T47D (cell line): ENCODE results near the gene GSDME.

Source experiments
- DNase-seq, 2 experiments: peaks; one replicate each; pipeline versions ENCODE4 v3.0.0 to v3.0.0-alpha.2; 2011 to 2012; ENCODE audit warnings: low read depth in 1 of 2, low spot score in 1 of 2
- JUND ChIP-seq: IDR thresholded peaks from 2 replicates; pipeline ENCODE4 v1.6.1; 2012; ENCODE audit warnings: low read depth
- in situ Hi-C: cut with HindIII; loops from 2 replicates; pipeline ENCODE4 v1.10.0; 2016; ENCODE audit warnings: low sequenced_read_pairs, low pct_unique_long_range_greater_than_20kb

GSDME gene

DNA sequence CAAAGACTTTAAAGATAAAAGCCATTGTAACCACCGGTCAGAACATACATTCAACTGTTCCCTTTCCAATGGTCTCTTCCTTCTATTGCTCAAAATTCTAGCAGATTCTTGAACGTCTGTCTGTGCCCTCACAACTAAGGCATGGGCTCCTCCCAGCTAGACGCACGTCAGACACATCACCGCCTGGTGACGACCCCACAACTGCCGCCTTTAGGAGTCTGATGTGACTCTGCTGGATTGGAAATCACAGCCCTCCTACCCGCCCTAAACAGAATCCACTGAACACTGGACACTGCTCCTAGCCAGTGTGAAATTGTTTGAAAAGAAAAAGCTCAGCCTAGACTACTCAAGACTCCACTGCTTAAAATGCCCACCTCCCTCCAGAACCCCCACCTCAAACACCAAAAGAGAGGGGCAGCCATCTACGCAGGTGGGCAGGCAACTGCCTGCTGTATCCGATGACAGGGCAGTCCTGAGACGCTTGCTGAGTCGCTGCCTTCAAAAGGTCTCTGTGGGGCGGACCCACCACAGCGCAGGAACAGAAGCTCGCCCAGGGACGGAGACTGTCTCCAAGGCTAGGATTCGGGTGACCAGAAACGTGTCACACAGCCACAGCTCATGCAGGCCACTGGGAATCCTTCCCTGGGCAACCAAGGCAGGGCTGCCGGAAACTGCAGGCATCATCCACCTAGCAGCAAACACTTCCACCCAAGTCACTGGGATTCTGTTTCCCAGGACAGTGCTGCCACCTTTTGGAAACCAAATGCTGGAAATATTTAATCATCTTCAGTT lies 34.7 kb downstream of the GSDME start:
- DNase-seq, result peak; percentile 27 to 73
- in situ Hi-C loops, result no loop called here
- TF ChIP-seq JUND, result no peak

DNA sequence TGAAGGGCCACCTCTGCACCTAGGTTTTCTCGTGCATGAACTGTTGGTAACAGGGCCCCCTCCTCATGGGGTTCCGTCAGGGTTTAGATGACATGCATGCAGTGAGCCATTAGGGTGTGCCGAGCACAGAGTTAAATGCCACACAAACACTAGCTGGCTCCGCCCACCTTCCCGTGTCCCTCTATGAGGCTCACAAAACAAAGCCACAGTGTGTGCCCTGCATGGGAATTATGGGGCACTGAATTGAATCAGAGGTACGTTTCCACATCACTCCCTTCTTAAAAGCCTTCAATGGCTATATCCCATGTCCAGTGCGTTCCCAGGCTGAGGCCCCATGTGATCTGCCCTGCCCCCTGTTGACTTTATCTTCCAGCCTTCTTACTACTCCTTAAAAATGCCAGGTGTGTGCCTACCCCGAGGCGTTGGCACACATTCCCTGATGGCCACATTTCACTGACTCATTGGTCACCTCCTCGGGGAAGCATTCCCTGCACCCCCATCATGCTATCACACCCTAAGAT lies 35.7 kb downstream of the GSDME start:
- DNase-seq, result peak in 1 of 2 experiments; percentile 82
- TF ChIP-seq JUND, result no peak; the same call in 1 of the 2 replicates
- in situ Hi-C loops, result no loop called here

DNA sequence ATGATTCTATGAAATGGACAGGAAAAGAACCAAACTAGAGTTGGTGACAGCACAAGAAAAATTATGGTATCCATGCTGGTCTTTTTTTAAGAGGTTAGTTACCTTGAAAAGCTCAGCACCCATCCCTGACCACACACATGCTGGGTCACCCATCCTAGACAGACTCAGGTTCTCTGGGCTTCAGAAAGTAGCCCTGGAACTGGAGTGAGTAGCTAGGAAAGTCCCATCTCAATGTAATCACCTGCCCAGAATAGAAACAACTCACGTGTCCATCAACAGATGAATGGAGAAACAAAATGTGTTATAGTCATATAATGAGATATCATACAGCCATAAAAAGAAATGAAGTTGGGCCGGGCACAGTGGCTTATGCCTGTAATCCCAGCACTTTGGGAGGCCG lies 37.0 kb downstream of the GSDME start:
- no peak for DNase-seq
- in situ Hi-C loops, result no loop called here
- TF ChIP-seq JUND, result no peak

DNA sequence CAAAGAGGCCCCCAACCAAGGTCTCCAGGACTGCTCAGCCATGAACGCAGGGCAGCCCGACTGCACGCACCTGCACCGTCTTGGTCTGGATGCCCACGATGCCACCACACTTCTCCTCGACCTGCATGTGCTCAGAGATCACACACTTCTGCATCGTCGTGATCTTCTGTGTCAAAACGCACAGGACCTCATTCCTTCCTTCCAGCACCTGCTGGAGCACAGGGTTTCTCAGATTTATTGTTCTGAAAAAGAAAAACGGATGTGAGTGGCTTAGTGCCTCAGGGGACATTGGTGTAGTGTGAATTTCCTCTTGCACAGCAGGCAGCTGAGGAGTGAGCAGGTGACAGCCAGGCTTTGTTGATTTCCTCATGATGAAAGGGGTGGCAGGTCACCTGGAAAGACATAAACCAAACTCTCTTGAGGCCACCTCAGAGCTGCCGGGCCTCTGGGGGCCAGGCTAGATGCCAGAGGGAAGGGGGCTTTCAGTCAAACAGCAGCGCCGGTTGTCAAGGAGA lies 38.2 kb downstream of the GSDME start:
- in situ Hi-C loops, result no loop called here
- DNase-seq, result peak in 1 of 2 experiments; percentile 42
- no peak for TF ChIP-seq JUND

DNA sequence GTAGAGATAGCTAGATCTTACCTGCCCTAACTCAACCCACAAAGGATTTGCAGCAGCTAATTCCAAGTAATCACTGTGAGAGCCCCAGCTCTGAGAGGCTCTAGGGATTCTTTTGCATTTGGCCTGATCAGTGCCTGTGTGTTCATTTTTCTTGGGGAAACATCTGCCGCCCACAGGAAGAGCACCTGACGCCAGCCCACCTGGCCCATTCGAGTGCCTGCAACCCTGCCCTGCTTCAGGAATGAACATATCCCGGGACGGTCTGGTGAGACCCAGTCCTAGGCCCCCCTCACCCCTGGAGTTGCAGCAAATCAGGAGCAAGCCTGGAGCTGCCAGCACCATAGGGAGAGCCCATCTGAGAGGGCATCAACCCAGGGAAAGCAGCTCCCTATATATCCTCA lies 38.8 kb downstream of the GSDME start:
- no peak for DNase-seq
- TF ChIP-seq JUND, result no peak
- in situ Hi-C loops, result no loop called here

DNA sequence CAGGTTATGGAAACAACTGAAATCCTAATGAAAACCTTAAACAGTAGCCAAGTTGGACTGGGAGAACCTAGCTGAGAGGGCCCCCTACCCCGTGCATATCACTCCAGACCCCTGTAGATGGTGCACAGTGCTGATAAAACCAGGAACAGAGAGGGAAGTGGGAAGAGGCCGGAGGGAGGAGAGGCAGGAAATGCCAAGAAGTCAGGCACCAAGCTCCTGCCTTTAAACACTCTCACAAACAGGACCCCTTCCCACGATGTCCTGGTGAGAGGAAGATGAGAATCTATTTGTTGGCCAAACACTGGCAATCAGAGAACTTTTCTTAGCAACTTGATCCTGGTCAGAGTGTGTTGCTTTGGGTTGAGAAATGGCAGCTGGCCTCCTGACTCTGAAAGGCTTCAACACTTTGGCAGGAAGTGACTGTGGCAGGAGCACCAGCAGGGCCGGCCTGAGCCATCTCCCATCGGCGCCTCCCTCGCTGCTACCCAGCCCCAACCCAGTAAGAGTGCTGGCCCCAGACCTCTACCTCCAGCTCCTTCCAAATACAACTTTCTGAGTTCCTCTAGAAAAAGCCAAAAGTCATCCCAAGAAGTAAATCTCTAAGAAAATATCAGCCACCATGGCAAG lies 39.5 kb downstream of the GSDME start:
- in situ Hi-C loops, result no loop called here
- DNase-seq, result no peak
- no peak for TF ChIP-seq JUND

DNA sequence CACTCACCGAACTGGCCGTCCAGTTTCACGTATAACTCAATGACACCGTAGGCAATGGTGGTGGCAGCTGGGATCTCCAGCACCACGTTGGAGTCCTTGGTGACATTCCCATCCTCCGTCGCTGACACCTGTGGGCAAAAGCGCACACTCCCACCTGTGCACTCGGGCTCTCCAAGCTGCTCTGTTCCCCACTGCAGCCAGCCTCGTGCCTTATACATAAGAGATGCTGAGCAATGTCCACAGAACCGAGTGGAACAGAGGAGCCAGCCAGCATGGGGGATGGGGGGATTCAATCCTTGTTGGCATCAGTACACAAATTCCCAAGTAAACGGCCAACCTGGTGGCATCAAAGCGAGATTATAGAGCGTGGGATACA lies 40.0 kb downstream of the GSDME start:
- DNase-seq, result no peak
- in situ Hi-C loops, result no loop called here
- no peak for TF ChIP-seq JUND

DNA sequence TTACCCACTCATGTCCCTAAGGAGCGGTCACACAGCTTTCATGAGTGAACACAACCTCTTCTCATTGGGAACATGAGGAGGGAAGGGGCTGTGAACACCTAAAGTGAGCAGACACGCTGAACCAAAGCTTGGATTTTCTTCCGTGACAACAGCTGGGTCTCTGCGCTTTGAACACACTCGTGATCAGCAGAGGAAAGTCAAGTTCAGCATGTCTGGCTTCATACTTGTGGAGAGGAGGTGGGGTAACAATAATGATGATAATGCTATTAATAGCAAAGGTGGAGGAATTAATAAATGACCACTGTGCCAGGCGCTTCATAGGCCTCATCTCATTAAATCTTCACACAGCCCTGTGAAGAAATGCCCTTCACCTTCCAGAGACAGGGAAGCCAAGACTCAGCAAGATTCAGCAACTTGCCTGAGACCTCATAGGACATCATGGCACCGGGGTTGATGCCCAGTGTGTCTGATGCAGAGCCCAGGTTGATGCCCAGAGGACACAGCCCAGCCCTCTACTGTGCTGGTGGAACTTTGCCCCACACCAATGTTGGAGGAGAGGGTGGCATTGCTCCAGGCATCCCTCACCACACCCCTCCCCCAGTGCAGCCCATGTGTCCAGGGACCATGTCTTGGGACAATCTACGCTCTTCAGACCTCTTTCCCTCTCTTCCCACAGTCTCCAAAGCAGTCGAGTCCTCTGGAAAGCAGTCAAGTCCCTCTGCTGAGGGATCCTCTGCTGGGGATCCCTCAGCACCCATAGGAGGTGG lies 40.6 kb downstream of the GSDME start:
- in situ Hi-C loops, result no loop called here
- DNase-seq, result no peak
- TF ChIP-seq JUND, result no peak

DNA sequence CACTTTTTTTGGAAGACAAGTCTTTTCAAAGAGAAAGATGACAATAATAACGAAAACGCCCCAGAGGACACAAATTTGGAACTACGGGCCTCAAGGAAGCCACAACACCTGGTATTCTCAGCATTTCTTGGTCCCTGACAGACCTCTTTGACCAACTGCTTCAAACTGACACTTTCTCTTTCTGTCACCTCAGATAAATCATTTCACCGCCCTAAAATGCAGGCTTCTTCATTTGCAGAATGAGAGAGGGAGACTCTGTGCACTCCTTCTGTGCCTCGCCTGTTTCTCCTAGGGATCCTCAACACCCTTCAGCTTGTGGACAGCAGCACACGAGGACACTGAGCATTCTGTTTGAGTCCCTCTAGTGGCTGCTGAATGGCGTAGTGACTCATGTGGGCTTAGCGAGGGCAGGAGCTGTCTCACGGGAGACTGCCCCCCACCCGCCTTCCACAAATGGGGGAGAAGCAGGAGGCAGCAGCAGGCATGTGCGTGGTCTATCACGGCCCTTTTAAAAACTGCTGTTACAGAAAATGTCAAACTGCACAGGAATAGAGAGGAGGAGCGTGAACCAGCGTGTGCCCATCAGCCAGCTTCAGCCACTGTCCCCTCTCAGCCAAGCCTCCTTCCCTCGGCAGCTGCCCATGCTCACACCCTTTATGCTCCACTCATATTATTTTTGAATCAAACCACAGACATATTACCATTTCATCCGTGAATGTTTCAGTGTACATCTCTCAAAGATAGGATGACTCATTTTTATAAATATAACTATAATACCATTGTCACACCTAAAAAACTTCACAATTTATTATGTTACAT lies 41.4 kb downstream of the GSDME start:
- in situ Hi-C loops, result no loop called here
- peak; percentile 81 to 85 for DNase-seq
- TF ChIP-seq JUND, result no peak

DNA sequence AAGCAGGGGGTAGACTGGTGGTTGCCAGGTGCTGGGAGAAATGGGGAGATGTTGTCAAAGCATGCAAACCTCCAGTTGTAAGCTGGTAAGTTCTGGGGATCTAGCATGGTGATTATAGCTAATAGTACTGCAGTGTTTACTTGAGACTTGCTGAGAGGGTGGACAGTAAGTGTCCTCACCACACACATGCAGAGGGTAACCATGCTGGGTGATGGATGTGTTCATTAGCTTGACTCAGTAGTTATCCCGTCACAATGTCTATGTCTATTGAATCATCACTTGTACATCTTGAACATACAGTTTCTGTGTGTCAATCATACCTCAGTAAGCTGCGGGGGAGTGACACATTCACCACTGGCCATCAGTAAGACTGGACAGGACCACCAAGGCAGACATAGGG lies 42.1 kb downstream of the GSDME start:
- in situ Hi-C loops, result no loop called here
- no peak for TF ChIP-seq JUND
- no peak for DNase-seq

DNA sequence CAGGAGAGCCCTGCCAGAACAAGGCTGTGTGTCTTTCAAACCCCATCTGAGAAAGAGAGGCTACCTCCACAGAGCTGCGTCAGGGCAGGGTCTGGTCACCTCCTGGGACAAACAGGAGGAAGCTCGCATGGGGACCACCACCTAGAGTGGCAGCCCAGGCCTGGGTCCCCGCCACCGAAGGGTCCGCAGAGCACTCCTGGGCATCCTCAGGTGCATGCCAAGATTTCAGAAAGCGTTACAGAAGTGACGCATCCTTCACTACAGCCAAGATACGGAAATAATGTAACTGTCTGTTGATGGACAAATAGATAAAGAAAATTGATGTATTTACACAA lies 42.6 kb downstream of the GSDME start:
- DNase-seq, result no peak
- TF ChIP-seq JUND, result no peak
- in situ Hi-C loops, result no loop called here
